Melanocyte of skin (primary cell): ENCODE measurements around the gene SHTN1. TPM values are rescaled to one million over a fixed set of nuclear protein-coding genes. Genes with fewer than 3 reads are reported as not detected.

Experiments used
- small RNA-seq, 2 donors: library from RNA; depleted of rRNA; stranded (forward); fragments of <200 nt; gene quantifications; one replicate each; pipeline ENCODE3, GENCODE V24; 2012
- total RNA-seq, 2 donors: library from RNA; depleted of rRNA; stranded (reverse); fragments of >200 nt; gene quantifications; 2 replicates each; pipeline ENCODE4 v1.2.3, GENCODE V29; 2012

The SHTN1 gene, protein sequence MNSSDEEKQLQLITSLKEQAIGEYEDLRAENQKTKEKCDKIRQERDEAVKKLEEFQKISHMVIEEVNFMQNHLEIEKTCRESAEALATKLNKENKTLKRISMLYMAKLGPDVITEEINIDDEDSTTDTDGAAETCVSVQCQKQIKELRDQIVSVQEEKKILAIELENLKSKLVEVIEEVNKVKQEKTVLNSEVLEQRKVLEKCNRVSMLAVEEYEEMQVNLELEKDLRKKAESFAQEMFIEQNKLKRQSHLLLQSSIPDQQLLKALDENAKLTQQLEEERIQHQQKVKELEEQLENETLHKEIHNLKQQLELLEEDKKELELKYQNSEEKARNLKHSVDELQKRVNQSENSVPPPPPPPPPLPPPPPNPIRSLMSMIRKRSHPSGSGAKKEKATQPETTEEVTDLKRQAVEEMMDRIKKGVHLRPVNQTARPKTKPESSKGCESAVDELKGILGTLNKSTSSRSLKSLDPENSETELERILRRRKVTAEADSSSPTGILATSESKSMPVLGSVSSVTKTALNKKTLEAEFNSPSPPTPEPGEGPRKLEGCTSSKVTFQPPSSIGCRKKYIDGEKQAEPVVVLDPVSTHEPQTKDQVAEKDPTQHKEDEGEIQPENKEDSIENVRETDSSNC
- total RNA-seq, result 100 to 1,000 TPM; 182 to 208 TPM

DNA sequence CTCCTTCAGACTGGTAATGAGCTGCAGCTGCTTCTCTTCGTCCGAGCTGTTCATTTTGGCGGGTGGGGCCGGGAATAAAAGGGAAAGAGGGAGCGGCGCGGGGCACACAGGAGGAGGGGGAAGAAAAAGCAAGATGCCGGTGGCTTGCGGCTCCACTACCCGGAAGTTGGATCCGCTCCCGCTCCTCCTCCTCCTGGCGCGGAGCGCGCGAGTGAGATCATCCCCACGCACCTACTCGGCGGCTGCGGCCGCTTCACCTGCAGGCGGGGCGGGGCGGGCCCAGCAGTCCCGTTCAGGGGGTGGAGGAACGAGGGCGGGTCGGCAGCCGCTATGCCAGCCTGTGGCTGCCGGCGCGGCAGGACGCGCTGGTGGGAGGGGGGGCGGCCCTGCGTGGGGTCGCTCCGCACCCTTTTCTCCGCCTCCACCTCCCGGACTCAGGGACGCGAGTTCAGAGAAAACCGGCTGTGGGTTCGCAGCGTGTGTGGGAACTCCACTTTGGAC lies at the start of gene SHTN1:
TSS of gene SHTN1 (minus strand) at position 162 of the 501 bp plus-strand sequence. CDS start at position 54, 108 bp downstream.

DNA sequence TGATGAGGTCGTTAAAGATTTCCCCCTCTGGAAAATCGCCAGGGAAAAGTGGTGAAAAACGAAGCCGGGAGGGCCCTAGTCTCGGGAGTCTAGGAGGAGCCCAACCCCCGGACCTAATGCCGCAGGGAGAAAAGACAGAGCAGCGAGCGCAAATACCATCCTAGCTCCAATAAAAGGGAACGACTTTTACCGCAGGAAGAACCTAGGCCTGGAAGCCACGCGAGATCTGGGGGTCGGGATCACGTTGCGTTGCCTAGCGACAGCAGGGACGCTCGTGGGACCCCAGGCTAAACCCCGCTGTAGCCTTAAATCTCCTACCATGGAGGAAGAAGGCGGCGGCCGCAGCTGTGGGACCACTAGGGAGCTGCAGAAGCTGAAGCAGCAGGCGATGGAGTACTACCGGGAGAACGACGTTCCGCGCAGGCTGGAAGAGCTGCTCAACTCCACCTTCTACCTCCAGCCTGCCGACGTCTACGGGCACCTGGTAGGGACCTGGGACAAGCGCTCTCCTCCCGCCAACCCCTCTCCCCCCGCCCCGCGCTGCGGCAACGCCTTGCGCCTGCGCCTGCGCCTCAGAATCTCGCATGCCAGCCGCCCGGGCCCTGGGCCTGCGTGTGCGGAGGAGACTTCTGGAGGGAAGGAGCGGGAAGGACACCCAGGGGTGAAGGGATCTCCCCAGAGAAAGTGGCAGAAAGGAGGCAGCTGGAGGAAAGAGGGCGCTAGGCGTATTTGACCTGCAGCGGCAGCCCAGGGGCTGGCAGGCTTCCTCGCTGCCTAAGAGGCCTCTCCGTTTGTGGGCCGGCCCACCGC lies 155.5 kb downstream of the SHTN1 start, which contains the start of gene ENO4:
TSS of gene ENO4 (plus strand) at position 252 of the 810 bp plus-strand sequence. CDS start at position 320, 68 bp downstream.

Small RNAs within 50 kb of the gene (small RNA-seq; reads per million reads assigned to genes)
- 0 reads per million in 2 donors for gene AC012308.1

Other genes starting within 250 kb of the SHTN1 start
- gene ENO4, start 155.7 kb downstream of the SHTN1 start, total RNA-seq, result under 1 TPM; 0.33 to 0.69 TPM
- not detected for gene VAX1, start 133.1 kb upstream of the SHTN1 start, total RNA-seq
- gene KCNK18, start 192.3 kb upstream of the SHTN1 start, total RNA-seq, result not detected
- not detected for gene SLC18A2, start 235.9 kb upstream of the SHTN1 start, total RNA-seq